SU-DHL-6 (cell line): Measurements from ENCODE around the gene HECTD2.

ENCODE experiments used
- H2AFZ ChIP-seq: fragments of 200-600 bp; sonication (generic); 2 replicates; pipeline ENCODE4 v1.6.1; 2014; ENCODE audit warnings: low read depth, mild to moderate bottlenecking, moderate library complexity, mixed read lengths, antibody characterized with exemption, low read length; ENCODE audit not compliant: severe bottlenecking
- H3F3A ChIP-seq: fragments of 200-600 bp; shearing (Covaris generic); 2 replicates; pipeline ENCODE4 v1.6.0; 2016; ENCODE audit warnings: antibody characterized with exemption, mild to moderate bottlenecking; ENCODE audit not compliant: insufficient read depth
- H3K27ac ChIP-seq: fragments of 200-600 bp; sonication (generic); 2 replicates; pipeline ENCODE4 v1.5.1; 2016; ENCODE audit warnings: low read depth, mild to moderate bottlenecking, low read length, moderate library complexity, mixed read lengths
- H3K27me3 ChIP-seq: fragments of 200-600 bp; sonication (generic), shearing (Covaris generic); 2 replicates; pipeline ENCODE4 v1.6.0; 2014; ENCODE audit warnings: mild to moderate bottlenecking, low read length
- H3K36me3 ChIP-seq: fragments of 200-600 bp; sonication (generic); 2 replicates; pipeline ENCODE4 v1.6.1; 2014; ENCODE audit warnings: mild to moderate bottlenecking, low read length, mixed read lengths
- H3K4me2 ChIP-seq: fragments of 300-600, 200-600 bp; shearing (Covaris generic), sonication (generic); 2 replicates; pipeline ENCODE4 v1.6.0; 2014; ENCODE audit warnings: low read length, low read depth, mild to moderate bottlenecking; ENCODE audit not compliant: poor library complexity, severe bottlenecking
- H3K4me3 ChIP-seq: fragments of 200-600 bp; sonication (generic); 2 replicates; pipeline ENCODE4 v1.5.1; 2014; ENCODE audit warnings: antibody characterized with exemption, low read length, mild to moderate bottlenecking, mixed read lengths; ENCODE audit not compliant: insufficient read depth, poor library complexity, severe bottlenecking
- H3K79me2 ChIP-seq: fragments of 200-600 bp; sonication (generic); 2 replicates; pipeline ENCODE4 v1.6.1; 2014; ENCODE audit warnings: mild to moderate bottlenecking, low read length, moderate library complexity; ENCODE audit not compliant: insufficient read depth
- H3K9ac ChIP-seq: fragments of 200-600 bp; sonication (generic); 2 replicates; pipeline ENCODE4 v1.7.0; 2014; ENCODE audit warnings: mild to moderate bottlenecking, low read length
- H3K9me2 ChIP-seq: fragments of 200-600 bp; sonication (generic); replicated peaks from 2 replicates; pipeline ENCODE4 v1.6.1; 2014; ENCODE audit warnings: low read length; ENCODE audit not compliant: insufficient read depth
- H3K9me3 ChIP-seq: fragments of 200-600 bp; sonication (generic); 2 replicates; pipeline ENCODE4 v1.6.1; 2014; ENCODE audit warnings: low read length, mixed read lengths; ENCODE audit not compliant: insufficient read depth
- H4K20me1 ChIP-seq: fragments of 200-600 bp; sonication (generic); 2 replicates; pipeline ENCODE4 v1.6.1; 2014; ENCODE audit warnings: low read depth, mild to moderate bottlenecking, antibody characterized with exemption, low read length, moderate library complexity, mixed read lengths
- CTCF ChIP-seq: fragments of 200-600 bp; sonication (generic); IDR thresholded peaks from one replicate; pipeline ENCODE4 v1.5.1; 2017; ENCODE audit warnings: antibody characterized with exemption, mild to moderate bottlenecking, low read length, moderate library complexity; ENCODE audit not compliant: insufficient read depth, poor library complexity, severe bottlenecking
- EZH2phosphoT487 ChIP-seq: fragments of 200-600 bp; sonication (generic), shearing (Covaris generic); conservative IDR thresholded peaks from 2 replicates; pipeline ENCODE4 v1.6.1; 2018; ENCODE audit warnings: mild to moderate bottlenecking, antibody characterized with exemption, low read length, moderate library complexity, mixed read lengths

Gene HECTD2

GRCh38 chr10:91520661-91521060 lies 110.5 kb downstream of the HECTD2 start:
- no peaks in the 10 kb centered on the region for H3F3A ChIP-seq
- TF ChIP-seq CTCF (no peak), EZH2phosphoT487 (no peak)
- no peaks in the 10 kb centered on the region for H3K9me2 ChIP-seq
- H3K9me3 ChIP-seq, result no peaks in the 10 kb centered on the region
- H3K9ac ChIP-seq, result no peak overlapping the region
- no peaks in the 10 kb centered on the region for H3K27me3 ChIP-seq
- H3K36me3 ChIP-seq, result no peaks in the 10 kb centered on the region
- no peak overlapping the region for H3K4me2 ChIP-seq
- H3K27ac ChIP-seq, result no peak overlapping the region
- H3K79me2 ChIP-seq, result no peaks in the 10 kb centered on the region
- H2AFZ ChIP-seq, result no peak overlapping the region
- H3K4me3 ChIP-seq, result no peak overlapping the region
- H4K20me1 ChIP-seq, result no peaks in the 10 kb centered on the region

- Histone ChIP-seq H3K9me2 (no peaks in the 10 kb centered on the region), H3K36me3 (no peaks in the 10 kb centered on the region), H3K9ac (no peak overlapping the region), H3K27me3 (no peaks in the 10 kb centered on the region), H3K27ac (no peak overlapping the region), H3K4me2 (no peak overlapping the region), H3K79me2 (no peaks in the 10 kb centered on the region), H4K20me1 (no peaks in the 10 kb centered on the region), H2AFZ (no peak overlapping the region), H3K9me3 (no peaks in the 10 kb centered on the region), H3K4me3 (no peak overlapping the region), H3F3A (no peaks in the 10 kb centered on the region)
- no peak for TF ChIP-seq CTCF
- TF ChIP-seq EZH2phosphoT487, result no peak
These were observed 111.3 kb downstream of the HECTD2 start for GRCh38 chr10:91521439-91521838.

GRCh38 chr10:91525896-91526712 lies 116.0 kb downstream of the HECTD2 start:
- H3K9ac ChIP-seq, result no peak overlapping the region
- H3K4me2 ChIP-seq, result no peak overlapping the region
- no peaks in the 10 kb centered on the region for H3K79me2 ChIP-seq
- no peaks in the 10 kb centered on the region for H4K20me1 ChIP-seq
- no peaks in the 10 kb centered on the region for H3K9me2 ChIP-seq
- H3K36me3 ChIP-seq, result no peaks in the 10 kb centered on the region
- no peak for TF ChIP-seq CTCF
- TF ChIP-seq EZH2phosphoT487, result no peak
- H2AFZ ChIP-seq, result no peak overlapping the region
- H3K9me3 ChIP-seq, result no peaks in the 10 kb centered on the region
- no peaks in the 10 kb centered on the region for H3K27me3 ChIP-seq
- H3K4me3 ChIP-seq, result no peak overlapping the region
- no peak overlapping the region for H3K27ac ChIP-seq
- H3F3A ChIP-seq, result no peaks in the 10 kb centered on the region
